Prostate gland (tissue), 2 donors: Measurements from ENCODE around the gene ARSG. TPM values are rescaled to one million over a fixed set of nuclear protein-coding genes. Genes with fewer than 3 reads are reported as not detected.
A peak's percentile ranks its signal among the peaks of the same experiment; 100 is the strongest.
"Not testable (repeated sequence)": the region's sequence is repeated elsewhere in the genome, so short reads cannot be mapped to it uniquely, and the experiment has no call there.

ENCODE experiments used
- DNase-seq: peaks from one replicate; pipeline ENCODE4 v3.0.0-alpha.2; 2019; ENCODE audit warnings: low spot score
- H3K27ac ChIP-seq, 2 donors: fragments of 200-600 bp; sonication (generic); 2 replicates each; pipeline ENCODE4 v1.5.1; 2017 to 2019
- H3K27me3 ChIP-seq: fragments of 200-600 bp; sonication (generic); replicated peaks from 2 replicates; pipeline ENCODE4 v1.5.1; 2019; ENCODE audit not compliant: insufficient read depth
- H3K36me3 ChIP-seq, 2 donors: fragments of 200-600 bp; sonication (generic); 1 replicate in 1 of 2; 2 replicates in 1 of 2; pipeline versions ENCODE4 v1.5.1 to v1.8.1; 2017 to 2019
- H3K4me1 ChIP-seq: fragments of 200-600 bp; sonication (generic); replicated peaks from 2 replicates; pipeline ENCODE4 v1.5.1; 2019
- H3K4me3 ChIP-seq, 2 donors: fragments of 200-600 bp; sonication (generic); 2 replicates each; pipeline ENCODE4 v1.5.1; 2017 to 2019
- H3K9me3 ChIP-seq: fragments of 200-600 bp; sonication (generic); 2 replicates; pipeline ENCODE4 v1.5.1; 2017
- CTCF ChIP-seq, 4 experiments: fragments of 200-600 bp in 2 of 4; fragments of 450-650 bp in 2 of 4; sonication (generic) in 2 of 4; IDR thresholded peaks; 1 replicate in 3 of 4; 2 replicates in 1 of 4; pipeline ENCODE4 v1.5.1; 2016 to 2019; ENCODE audit warnings: antibody characterized with exemption in 4 of 4, mild to moderate bottlenecking in 2 of 4, moderate library complexity in 2 of 4
- POLR2A ChIP-seq: fragments of 450-650 bp; IDR thresholded peaks from one replicate; pipeline ENCODE4 v1.6.1; 2016; ENCODE audit warnings: antibody characterized with exemption, mild to moderate bottlenecking
- POLR2AphosphoS5 ChIP-seq: sonication (generic); formaldehyde crosslinking; IDR thresholded peaks from one replicate; pipeline ENCODE4 v1.6.1; 2017; ENCODE audit warnings: antibody characterized with exemption
- WGBS: methylation state at CpG from one replicate; pipeline ENCODE4 v1.1.5; 2018; 5-methylcytosine and 5-hydroxymethylcytosine counted together
- intact Hi-C: fragments of 100-400 bp; cut with DNase I; formaldehyde crosslinking; loops from one replicate; pipeline ENCODE4 v1.14.2; 2022
- total RNA-seq, 2 donors: library from RNA; depleted of rRNA; stranded (reverse); fragments of >200 nt; gene quantifications; one replicate each; pipeline ENCODE4 v1.1.0, GENCODE V29; 2016

Gene ARSG
- total RNA-seq, 2 donors from 2014 or later: 1.5 to 8.3 TPM

GRCh38 chr17:68368387-68368786, 77.1 kb downstream of the ARSG start:
- intact Hi-C loops: no loop called here

GRCh38 chr17:68375566-68375965, 84.3 kb downstream of the ARSG start:
- no peak for DNase-seq
- Histone ChIP-seq H3K36me3 (no peaks in the 10 kb centered on the region), H3K27me3 (no peaks in the 10 kb centered on the region), H3K4me1 (peaks cover 17% of the 10 kb centered on the region), H3K27ac (no peak overlapping the region), H3K9me3 (no peaks in the 10 kb centered on the region), H3K4me3 (no peak overlapping the region)
- TF ChIP-seq CTCF (IDR thresholded peaks at IDR 0.05) (no peak), POLR2AphosphoS5 (no peak), POLR2A (no peak)
- intact Hi-C loops: no loop called here
- 94% methylated on average over 8 of the region's 8 CpGs for WGBS

More at GRCh38 chr17:68368387-68368786, 77.1 kb downstream of the ARSG start:
- no peaks in the 10 kb centered on the region for H3K27me3 ChIP-seq
- TF ChIP-seq POLR2A (no peak), CTCF (IDR thresholded peaks at IDR 0.05) (no peak), POLR2AphosphoS5 (no peak)
- DNase-seq: no peak
- H3K27ac ChIP-seq: no peak overlapping the region
- WGBS: 68% methylated on average over 5 of the region's 5 CpGs
- no peak overlapping the region for H3K4me3 ChIP-seq
- no peaks in the 10 kb centered on the region for H3K36me3 ChIP-seq
- H3K9me3 ChIP-seq: no peaks in the 10 kb centered on the region
- H3K4me1 ChIP-seq: no peaks in the 10 kb centered on the region

GRCh38 chr17:68376178-68376577, 84.9 kb downstream of the ARSG start:
- H3K9me3 ChIP-seq, H3K27ac ChIP-seq, intact Hi-C loops, H3K27me3 ChIP-seq, H3K4me3 ChIP-seq, DNase-seq, H3K36me3 ChIP-seq: not testable (repeated sequence)
- H3K4me1 ChIP-seq: peaks cover 17% of the 10 kb centered on the region
- WGBS: 93% methylated on average over 2 of the region's 2 CpGs

GRCh38 chr17:68377771-68378267, 86.5 kb downstream of the ARSG start:
- Histone ChIP-seq H3K9me3 (no peaks in the 10 kb centered on the region), H3K36me3 (no peaks in the 10 kb centered on the region), H3K27me3 (no peaks in the 10 kb centered on the region), H3K4me3 (peak overlapping the region in 1 of 2 donors; percentile 15), H3K27ac (peak overlapping the region; percentile 93 to 95), H3K4me1 (peaks cover 17% of the 10 kb centered on the region)
- intact Hi-C loops: loop anchor here (2.0 kb wide), 1 partner anchor 79 kb away; the partner anchor contains the start of gene WIPI1
- no peak for TF ChIP-seq POLR2A
- no peak for TF ChIP-seq CTCF (IDR thresholded peaks at IDR 0.05)
- TF ChIP-seq POLR2AphosphoS5: no peak
- no peak for DNase-seq
- 42% methylated on average over 8 of the region's 8 CpGs for WGBS

- Histone ChIP-seq H3K36me3 (no peaks in the 10 kb centered on the region), H3K27me3 (no peaks in the 10 kb centered on the region), H3K27ac (peak overlapping the region; percentile 93 to 95), H3K4me3 (peak overlapping the region in 1 of 2 donors; percentile 15), H3K4me1 (peaks cover 17% of the 10 kb centered on the region), H3K9me3 (no peaks in the 10 kb centered on the region)
- intact Hi-C loops: loop anchor here (2.0 kb wide), 1 partner anchor 78 kb away; the partner anchor contains the start of gene WIPI1
- TF ChIP-seq POLR2A (no peak), POLR2AphosphoS5 (peak; percentile 89), CTCF (IDR thresholded peaks at IDR 0.05) (no peak)
- WGBS: 10% methylated on average over 19 of the region's 21 CpGs
- DNase-seq: peak; percentile 90
These were observed 87.2 kb downstream of the ARSG start for GRCh38 chr17:68378268-68379176.
